C4-2B (cell line): ENCODE data around the gene RAP1GAP.

Experiments
- CTCF ChIP-seq: fragments of 450-650 bp; conservative IDR thresholded peaks from 2 replicates; pipeline ENCODE4 v1.5.1; 2017; ENCODE audit warnings: mild to moderate bottlenecking
- ZFX ChIP-seq: fragments of 450-650 bp; IDR thresholded peaks from 2 replicates; pipeline ENCODE4 v1.6.1; 2017

- TF ChIP-seq CTCF (no peak), ZFX (no peak)
These were observed 4.2 kb upstream of the RAP1GAP start for GRCh38 chr1:21673277-21673780.
